IPS-18c (cell line): ENCODE measurements around the gene CYSRT1.
A peak's percentile ranks its signal among the peaks of the same experiment; 100 is the strongest.
"Not testable (repeated sequence)": the region's sequence is repeated elsewhere in the genome, so short reads cannot be mapped to it uniquely, and the experiment has no call there.

Experiments
- H3K4me3 ChIP-seq: 2 replicates; pipeline ENCODE4 v1.7.0; 2013; ENCODE audit warnings: low read depth, mild to moderate bottlenecking, low read length, moderate library complexity; ENCODE audit not compliant: insufficient read depth
- H3K9me3 ChIP-seq: one replicate; pipeline ENCODE4 v1.6.1; 2013; ENCODE audit warnings: mild to moderate bottlenecking, low read length, moderate library complexity; ENCODE audit not compliant: control insufficient read depth, insufficient read depth

Gene CYSRT1

GRCh38 chr9:137251490-137252268, 26.7 kb downstream of the CYSRT1 start:
- Histone ChIP-seq H3K9me3 (peaks cover 2% of the 10 kb centered on the region), H3K4me3 (no peak overlapping the region)

GRCh38 chr9:137252555-137253506, 27.9 kb downstream of the CYSRT1 start:
- Histone ChIP-seq H3K4me3 (no peak overlapping the region), H3K9me3 (peaks cover 2% of the 10 kb centered on the region)

- Histone ChIP-seq H3K9me3 (no peaks in the 10 kb centered on the region), H3K4me3 (peak overlapping the region; percentile 76)
Measured at GRCh38 chr9:137253717-137254623, 29.0 kb downstream of the CYSRT1 start.

GRCh38 chr9:137254624-137255447, 29.9 kb downstream of the CYSRT1 start, which contains the start of gene NELFB:
NELFB (plus strand) TSS chr9:137255327.
- peak within 1 kb of the TSS; percentile 89 for H3K4me3 ChIP-seq
- no peaks in the 10 kb centered on the region for H3K9me3 ChIP-seq

- no peaks in the 10 kb centered on the region for H3K9me3 ChIP-seq
- peak overlapping the region; percentile 89 for H3K4me3 ChIP-seq
Measured at GRCh38 chr9:137255448-137256114, 30.6 kb downstream of the CYSRT1 start.

GRCh38 chr9:137256362-137256761, 31.4 kb downstream of the CYSRT1 start:
- H3K4me3 ChIP-seq = peak overlapping the region; percentile 89

GRCh38 chr9:137256856-137257255, 31.9 kb downstream of the CYSRT1 start:
- Histone ChIP-seq H3K9me3 (no peaks in the 10 kb centered on the region), H3K4me3 (no peak overlapping the region)

More at GRCh38 chr9:137256362-137256761, 31.4 kb downstream of the CYSRT1 start:
- H3K9me3 ChIP-seq = no peaks in the 10 kb centered on the region

GRCh38 chr9:137262173-137262908, 37.4 kb downstream of the CYSRT1 start:
- H3K4me3 ChIP-seq, H3K9me3 ChIP-seq: not testable (repeated sequence)

- H3K4me3 ChIP-seq = no peak overlapping the region
- H3K9me3 ChIP-seq = no peaks in the 10 kb centered on the region
Measured at GRCh38 chr9:137262909-137263285, 37.9 kb downstream of the CYSRT1 start.

- H3K9me3 ChIP-seq = no peaks in the 10 kb centered on the region
- no peak overlapping the region for H3K4me3 ChIP-seq
Measured at GRCh38 chr9:137263506-137263905, 38.5 kb downstream of the CYSRT1 start.

GRCh38 chr9:137264067-137264466, 39.1 kb downstream of the CYSRT1 start:
- no peak overlapping the region for H3K4me3 ChIP-seq
- H3K9me3 ChIP-seq = no peaks in the 10 kb centered on the region

- Histone ChIP-seq H3K9me3 (no peaks in the 10 kb centered on the region), H3K4me3 (no peak overlapping the region)
Measured at GRCh38 chr9:137265496-137266161, 40.7 kb downstream of the CYSRT1 start.

- H3K9me3 ChIP-seq = no peaks in the 10 kb centered on the region
- H3K4me3 ChIP-seq = no peak overlapping the region
Measured at GRCh38 chr9:137266162-137266527, 41.2 kb downstream of the CYSRT1 start.

- Histone ChIP-seq H3K4me3 (no peak overlapping the region), H3K9me3 (no peaks in the 10 kb centered on the region)
Measured at GRCh38 chr9:137266585-137267453, 41.8 kb downstream of the CYSRT1 start.
